H54 (cell line): ENCODE data around the gene NDN.
A peak's percentile ranks its signal among the peaks of the same experiment; 100 is the strongest.
"Not testable (repeated sequence)": the region's sequence is repeated elsewhere in the genome, so short reads cannot be mapped to it uniquely, and the experiment has no call there.

Experiments
- DNase-seq: peaks from one replicate; pipeline ENCODE4 v3.0.0; 2011; ENCODE audit warnings: low spot score, mixed read lengths; ENCODE audit not compliant: insufficient read length
- FAIRE-seq: peaks from 3 replicates; lab custom pipeline; 2011; peaks lifted over from hg19 to GRCh38; lab: Jason Lieb, UNC
- POLR2A ChIP-seq: IDR thresholded peaks from 2 replicates; pipeline ENCODE4 v1.6.1; 2011; ENCODE audit warnings: low read depth, mild to moderate bottlenecking, low read length

NDN gene, protein sequence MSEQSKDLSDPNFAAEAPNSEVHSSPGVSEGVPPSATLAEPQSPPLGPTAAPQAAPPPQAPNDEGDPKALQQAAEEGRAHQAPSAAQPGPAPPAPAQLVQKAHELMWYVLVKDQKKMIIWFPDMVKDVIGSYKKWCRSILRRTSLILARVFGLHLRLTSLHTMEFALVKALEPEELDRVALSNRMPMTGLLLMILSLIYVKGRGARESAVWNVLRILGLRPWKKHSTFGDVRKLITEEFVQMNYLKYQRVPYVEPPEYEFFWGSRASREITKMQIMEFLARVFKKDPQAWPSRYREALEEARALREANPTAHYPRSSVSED

DNA sequence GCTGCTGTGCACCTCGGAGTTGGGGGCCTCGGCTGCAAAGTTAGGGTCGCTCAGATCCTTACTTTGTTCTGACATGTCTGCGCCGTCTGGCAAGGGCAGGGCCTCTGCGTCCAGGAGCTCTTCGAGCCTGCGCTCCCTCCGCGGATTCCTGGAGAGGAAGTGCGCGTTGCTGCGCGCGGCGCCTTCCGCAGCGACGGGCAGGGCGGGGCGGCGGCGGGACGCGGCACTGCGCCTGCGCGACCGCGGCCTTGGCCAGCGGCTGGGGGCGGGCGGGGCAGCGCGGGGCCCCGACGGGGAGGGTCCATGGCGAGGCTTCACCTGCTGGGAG lies at the start of gene NDN:
NDN (minus strand) TSS at position 163 of the 328 bp plus-strand sequence; CDS start at position 75, 88 bp downstream.
- TF ChIP-seq POLR2A, result no peak
- DNase-seq (no peak), FAIRE-seq (no peak)

DNA sequence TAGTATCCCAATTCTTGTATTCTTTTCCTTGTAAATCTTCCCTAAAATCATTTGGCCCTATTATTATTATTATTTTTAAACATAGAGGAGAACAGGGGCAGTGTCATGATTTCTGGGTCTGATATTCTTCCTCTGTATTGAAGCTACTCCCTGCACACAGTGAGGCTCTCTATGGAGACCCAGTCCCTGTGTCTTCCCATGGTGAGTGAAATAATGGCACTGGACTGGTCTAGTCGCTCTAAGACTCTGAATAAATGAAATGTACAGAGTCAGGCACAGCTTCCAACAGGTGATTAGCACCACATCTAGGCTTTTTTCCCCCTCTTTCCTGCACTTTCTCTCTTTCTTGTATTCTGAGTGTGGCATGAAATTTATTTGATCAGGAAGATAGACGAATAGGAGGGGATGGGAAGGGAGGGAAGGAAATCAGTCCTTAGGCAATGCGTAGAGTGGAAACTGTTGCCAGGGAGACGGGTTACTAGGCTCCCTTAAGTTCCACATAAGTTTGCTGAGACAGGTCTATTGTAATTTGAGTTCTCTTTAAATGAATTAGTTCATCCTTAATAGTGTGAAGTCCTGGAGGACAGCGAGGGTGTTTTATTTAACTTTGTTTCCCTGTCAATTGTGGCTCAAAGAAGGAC lies 49.0 kb upstream of the NDN start:
- FAIRE-seq, result no peak
- no peak for DNase-seq
- no peak for TF ChIP-seq POLR2A

- no peak for TF ChIP-seq POLR2A
- FAIRE-seq, result no peak
- no peak for DNase-seq
Measured at GRCh38 chr15:23734862-23735261, 47.8 kb upstream of the NDN start.

DNA sequence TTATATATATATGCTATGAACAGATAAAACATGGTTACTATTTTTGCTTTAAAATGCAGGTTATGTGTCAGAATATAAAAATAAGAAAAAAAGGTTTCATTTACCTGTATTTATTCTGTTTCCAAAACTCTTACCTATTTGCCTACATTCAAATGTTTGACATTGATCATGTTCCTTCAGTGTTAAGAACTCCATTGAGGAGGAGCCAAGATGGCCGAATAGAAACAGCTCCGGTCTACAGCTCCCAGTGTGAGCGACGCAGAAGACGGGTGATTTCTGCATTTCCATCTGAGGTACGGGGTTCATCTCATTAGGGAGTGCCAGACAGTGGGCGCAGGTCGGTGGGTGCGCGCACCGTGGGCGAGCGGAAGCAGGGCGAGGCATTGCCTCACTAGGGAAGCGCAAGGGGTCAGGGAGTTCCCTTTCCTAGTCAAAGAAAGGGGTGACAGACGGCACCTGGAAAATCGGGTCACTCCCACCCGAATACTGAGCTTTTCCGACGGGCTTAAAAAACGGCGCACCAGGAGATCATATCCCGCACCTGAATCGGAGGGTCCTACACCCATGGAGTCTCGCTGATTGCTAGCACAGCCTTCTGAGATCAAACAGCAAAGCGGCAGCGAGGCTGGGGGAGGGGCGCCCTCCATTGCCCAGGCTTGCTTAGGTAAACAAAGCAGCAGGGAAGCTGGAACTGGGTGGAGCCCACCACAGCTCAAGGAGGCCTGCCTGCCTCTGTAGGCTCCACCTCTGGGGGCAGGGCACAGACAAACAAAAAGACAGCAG lies 27.0 kb upstream of the NDN start:
- DNase-seq, FAIRE-seq: not testable (repeated sequence)

GRCh38 chr15:23708332-23708731 lies 21.2 kb upstream of the NDN start:
- no peak for TF ChIP-seq POLR2A
- FAIRE-seq, result no peak
- no peak for DNase-seq

DNA sequence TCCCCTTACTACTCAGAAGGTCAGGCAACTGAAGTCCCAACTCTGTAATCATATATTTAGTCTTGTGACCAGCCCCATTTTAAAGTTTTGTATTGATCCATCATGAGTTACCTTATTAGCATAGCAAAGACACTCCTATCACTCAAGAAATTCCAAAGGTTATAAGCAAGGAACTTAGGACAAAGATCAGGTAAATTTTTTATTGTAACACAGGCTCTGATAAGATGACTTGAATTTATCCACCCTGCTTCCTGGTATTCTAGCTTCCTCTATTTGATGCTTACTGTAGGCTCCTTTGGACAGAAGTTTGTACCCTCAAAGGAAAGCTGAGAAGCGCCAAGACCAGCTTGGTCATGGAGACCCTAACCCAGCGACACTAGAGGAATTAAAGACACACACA lies 8.2 kb upstream of the NDN start:
- FAIRE-seq (no peak), DNase-seq (no peak)
- TF ChIP-seq POLR2A, result no peak

DNA sequence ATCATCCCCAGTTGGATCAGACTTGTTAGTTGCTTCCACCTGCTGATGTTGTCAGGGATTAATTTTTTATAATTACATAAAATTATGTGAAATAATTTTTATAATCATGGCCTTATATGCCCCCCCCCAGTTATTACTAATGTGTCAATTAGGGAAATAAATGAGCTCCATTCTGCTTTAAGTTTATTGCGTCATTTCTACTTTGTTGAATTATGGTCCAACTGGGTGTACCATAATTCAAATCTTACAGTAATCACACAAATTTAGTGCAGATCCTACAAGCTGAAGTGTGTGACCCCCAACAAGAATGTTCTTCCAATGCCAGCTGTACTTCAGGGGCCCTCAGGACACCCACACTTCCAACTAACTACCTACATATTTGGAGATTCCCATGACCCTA lies 7.5 kb upstream of the NDN start:
- FAIRE-seq, result no peak

DNA sequence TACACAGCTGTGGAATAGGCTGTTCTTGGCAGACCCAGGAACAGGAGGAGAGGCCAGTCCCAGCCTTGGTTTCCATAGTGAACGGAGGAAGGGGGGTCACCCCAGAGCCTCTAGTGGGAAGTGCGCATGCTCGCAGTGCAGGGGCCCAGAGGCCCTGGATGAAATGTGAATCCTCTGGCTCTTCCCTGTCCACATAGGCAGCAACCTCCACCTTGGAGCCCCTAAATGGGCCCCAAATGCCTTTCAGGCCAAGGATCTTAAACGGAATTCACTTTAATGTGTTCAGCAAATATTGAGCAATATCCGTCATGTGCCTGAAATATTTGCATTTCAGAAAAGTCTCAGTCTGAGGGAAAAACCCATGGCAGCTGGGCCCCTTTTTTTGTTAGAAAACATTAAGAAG lies 3.3 kb upstream of the NDN start:
- DNase-seq, result no peak
- FAIRE-seq, result no peak
- no peak for TF ChIP-seq POLR2A

More for the DNA sequence above, 7.5 kb upstream of the NDN start:
- TF ChIP-seq POLR2A, result no peak
- no peak for DNase-seq

DNA sequence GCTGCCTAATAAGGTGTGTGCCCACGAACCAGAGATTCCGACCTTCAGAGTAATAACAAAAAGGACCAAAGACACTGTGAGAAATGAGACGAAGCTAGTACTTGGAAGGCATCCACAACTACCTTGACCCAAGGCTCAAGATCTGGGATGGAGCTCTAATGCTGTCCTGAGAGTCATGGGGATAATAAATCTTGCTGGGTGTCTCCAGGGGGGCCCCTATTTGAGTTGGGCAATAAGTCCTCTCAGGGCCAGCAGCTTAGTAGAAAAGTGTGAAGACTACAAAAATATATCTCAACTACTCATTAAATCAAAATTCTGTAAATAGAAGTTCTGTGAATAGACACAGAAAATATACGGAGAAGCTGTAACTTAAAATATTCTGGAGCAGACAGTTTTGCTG lies 2.9 kb upstream of the NDN start:
- FAIRE-seq (no peak), DNase-seq (no peak)
- TF ChIP-seq POLR2A, result no peak

DNA sequence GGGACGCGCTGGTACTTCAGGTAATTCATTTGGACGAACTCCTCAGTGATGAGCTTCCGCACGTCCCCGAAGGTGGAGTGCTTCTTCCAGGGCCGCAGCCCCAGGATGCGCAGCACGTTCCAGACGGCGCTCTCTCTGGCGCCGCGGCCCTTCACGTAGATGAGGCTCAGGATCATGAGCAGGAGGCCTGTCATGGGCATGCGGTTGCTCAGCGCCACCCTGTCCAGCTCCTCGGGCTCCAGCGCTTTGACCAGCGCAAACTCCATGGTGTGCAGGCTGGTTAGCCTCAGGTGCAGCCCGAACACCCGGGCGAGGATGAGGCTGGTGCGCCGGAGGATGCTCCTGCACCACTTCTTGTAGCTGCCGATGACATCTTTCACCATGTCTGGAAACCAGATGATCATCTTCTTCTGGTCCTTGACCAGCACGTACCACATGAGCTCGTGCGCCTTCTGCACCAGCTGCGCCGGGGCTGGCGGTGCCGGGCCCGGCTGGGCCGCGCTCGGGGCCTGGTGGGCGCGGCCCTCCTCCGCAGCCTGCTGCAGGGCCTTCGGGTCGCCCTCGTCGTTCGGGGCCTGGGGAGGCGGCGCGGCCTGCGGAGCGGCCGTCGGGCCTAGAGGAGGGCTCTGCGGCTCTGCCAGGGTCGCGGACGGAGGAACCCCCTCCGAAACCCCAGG lies 501 bp downstream of the NDN start:
- no peak for TF ChIP-seq POLR2A
- FAIRE-seq (no peak), DNase-seq (no peak)

GRCh38 chr15:23671481-23671880 lies 15.6 kb downstream of the NDN start:
- DNase-seq (no peak), FAIRE-seq (no peak)
- no peak for TF ChIP-seq POLR2A

GRCh38 chr15:23670970-23671369 lies 16.1 kb downstream of the NDN start:
- FAIRE-seq (no peak), DNase-seq (no peak)
- no peak for TF ChIP-seq POLR2A

- DNase-seq (no peak), FAIRE-seq (no peak)
- TF ChIP-seq POLR2A, result no peak
Measured at GRCh38 chr15:23663232-23663631, 23.9 kb downstream of the NDN start.

- no peak for TF ChIP-seq POLR2A
- DNase-seq (peak; percentile 39), FAIRE-seq (no peak)
Measured at GRCh38 chr15:23648920-23649515, 38.1 kb downstream of the NDN start.
